ENCODE results near the gene ECI2.

DNA sequence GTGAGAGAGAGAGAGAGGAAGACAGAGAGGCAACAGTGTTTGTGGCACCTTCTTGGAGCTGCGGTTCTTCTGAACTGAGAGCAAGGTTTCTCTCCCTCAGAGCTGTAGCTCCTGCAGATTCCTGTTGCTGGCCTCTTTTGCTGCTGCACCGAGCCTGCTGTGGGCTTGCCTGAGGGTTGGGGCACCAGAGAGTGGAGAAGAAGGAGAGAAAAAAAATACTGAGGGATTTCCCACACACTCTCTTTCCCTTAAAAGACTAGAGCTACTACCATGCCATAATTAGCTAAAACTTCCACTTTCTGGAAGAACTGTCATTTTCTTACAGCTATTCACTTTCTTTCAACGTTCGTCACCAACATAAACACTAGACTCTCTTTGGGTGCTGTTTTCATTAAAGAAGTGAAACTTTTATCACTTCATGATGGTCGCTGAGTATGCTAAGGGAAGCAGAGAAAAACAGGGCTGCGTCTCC is 18.2 kb upstream of the ECI2 start:
- no peak for TF ChIP-seq CTCF (IDR thresholded peaks at IDR 0.05)
- TF ChIP-seq ZFP36 (IDR thresholded peaks at IDR 0.05; ENCODE audit: borderline replicate concordance, partially characterized antibody) = no peak
- TF ChIP-seq, protein P1, sequence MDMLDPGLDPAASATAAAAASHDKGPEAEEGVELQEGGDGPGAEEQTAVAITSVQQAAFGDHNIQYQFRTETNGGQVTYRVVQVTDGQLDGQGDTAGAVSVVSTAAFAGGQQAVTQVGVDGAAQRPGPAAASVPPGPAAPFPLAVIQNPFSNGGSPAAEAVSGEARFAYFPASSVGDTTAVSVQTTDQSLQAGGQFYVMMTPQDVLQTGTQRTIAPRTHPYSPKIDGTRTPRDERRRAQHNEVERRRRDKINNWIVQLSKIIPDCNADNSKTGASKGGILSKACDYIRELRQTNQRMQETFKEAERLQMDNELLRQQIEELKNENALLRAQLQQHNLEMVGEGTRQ (IDR thresholded peaks at IDR 0.05) = no peak
- TF ChIP-seq REST (IDR thresholded peaks at IDR 0.05) = no peak
- no peak for TF ChIP-seq CEBPB (IDR thresholded peaks at IDR 0.05)
- TF ChIP-seq EP300 (IDR thresholded peaks at IDR 0.05) = no peak
- no peak for TF ChIP-seq SMC3 (IDR thresholded peaks at IDR 0.05)
- no peak for TF ChIP-seq TP53 (CRISPR knock-in tag; IDR thresholded peaks at IDR 0.05)
- no peak for TF ChIP-seq CBX8 (IDR thresholded peaks at IDR 0.05)
- no peak for TF ChIP-seq POLR2A (IDR thresholded peaks at IDR 0.05; ENCODE audit: low read length)
- no peak for TF ChIP-seq JUNB (IDR thresholded peaks at IDR 0.05)

All from A549 (cell line).